Measurements from ENCODE around the gene SRSF11.
"Not testable (repeated sequence)": the region's sequence is repeated elsewhere in the genome, so short reads cannot be mapped to it uniquely, and the experiment has no call there.

The SRSF11 gene, protein sequence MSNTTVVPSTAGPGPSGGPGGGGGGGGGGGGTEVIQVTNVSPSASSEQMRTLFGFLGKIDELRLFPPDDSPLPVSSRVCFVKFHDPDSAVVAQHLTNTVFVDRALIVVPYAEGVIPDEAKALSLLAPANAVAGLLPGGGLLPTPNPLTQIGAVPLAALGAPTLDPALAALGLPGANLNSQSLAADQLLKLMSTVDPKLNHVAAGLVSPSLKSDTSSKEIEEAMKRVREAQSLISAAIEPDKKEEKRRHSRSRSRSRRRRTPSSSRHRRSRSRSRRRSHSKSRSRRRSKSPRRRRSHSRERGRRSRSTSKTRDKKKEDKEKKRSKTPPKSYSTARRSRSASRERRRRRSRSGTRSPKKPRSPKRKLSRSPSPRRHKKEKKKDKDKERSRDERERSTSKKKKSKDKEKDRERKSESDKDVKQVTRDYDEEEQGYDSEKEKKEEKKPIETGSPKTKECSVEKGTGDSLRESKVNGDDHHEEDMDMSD

DNA sequence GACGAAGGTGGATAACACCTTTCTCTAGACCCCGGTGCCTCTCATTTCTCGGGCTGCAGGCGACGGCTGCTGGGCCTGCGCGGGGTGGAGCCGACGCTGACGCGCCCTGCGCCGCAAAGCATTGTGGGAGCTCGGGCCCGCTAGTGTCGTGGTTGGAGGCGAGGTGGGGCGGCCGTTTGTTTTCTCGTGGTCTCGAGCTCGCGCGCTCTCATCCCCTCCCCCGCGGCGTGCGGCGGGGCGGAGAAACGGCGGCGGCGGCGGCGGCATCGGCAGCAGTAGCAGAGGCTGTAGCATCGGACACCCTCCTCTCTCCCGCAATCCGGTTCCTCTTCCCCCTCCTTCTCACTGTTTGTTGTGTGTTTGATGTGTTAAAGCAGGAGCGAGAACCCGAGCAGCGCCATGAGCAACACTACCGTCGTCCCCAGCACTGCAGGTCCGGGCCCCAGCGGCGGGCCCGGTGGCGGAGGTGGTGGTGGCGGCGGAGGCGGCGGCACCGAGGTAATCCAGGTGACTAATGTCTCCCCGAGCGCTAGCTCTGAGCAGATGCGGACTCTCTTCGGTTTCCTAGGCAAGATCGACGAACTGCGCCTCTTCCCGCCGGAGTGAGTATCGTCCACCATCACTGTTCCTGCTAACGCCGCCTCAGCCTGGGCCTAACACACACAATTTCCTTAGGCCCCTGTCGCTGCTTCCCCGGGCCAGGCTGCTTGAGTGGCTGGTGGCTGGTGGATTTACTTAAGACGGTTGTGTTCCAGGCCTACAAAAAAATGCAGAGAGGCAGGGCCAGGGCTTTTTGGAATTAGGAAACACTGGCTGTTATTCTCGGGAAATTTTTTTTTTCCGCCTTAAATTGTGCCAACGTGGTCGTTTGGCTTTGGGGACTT is at the start of gene SRSF11:
Gene SRSF11, plus strand, starts transcription at position 143 of the 884 bp plus-strand sequence. Its CDS starts 257 bp downstream, at position 400.
- peak; percentile 98 for ATAC-seq
- TF ChIP-seq, protein P1, sequence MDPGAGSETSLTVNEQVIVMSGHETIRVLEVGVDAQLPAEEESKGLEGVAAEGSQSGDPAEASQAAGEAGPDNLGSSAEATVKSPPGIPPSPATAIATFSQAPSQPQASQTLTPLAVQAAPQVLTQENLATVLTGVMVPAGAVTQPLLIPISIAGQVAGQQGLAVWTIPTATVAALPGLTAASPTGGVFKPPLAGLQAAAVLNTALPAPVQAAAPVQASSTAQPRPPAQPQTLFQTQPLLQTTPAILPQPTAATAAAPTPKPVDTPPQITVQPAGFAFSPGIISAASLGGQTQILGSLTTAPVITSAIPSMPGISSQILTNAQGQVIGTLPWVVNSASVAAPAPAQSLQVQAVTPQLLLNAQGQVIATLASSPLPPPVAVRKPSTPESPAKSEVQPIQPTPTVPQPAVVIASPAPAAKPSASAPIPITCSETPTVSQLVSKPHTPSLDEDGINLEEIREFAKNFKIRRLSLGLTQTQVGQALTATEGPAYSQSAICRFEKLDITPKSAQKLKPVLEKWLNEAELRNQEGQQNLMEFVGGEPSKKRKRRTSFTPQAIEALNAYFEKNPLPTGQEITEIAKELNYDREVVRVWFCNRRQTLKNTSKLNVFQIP (CRISPR knock-in tag; IDR thresholded peaks at IDR 0.05; ENCODE audit: borderline replicate concordance, low read depth), result no peak
- TF ChIP-seq TOX (CRISPR knock-in tag; IDR thresholded peaks at IDR 0.05; ENCODE audit: borderline replicate concordance) (no peak), GLIS3 (CRISPR knock-in tag; IDR thresholded peaks at IDR 0.05) (no peak), OSR1 (CRISPR knock-in tag; IDR thresholded peaks at IDR 0.05) (no peak), RARB (CRISPR knock-in tag; IDR thresholded peaks at IDR 0.05) (no peak), ZFP30 (CRISPR knock-in tag; IDR thresholded peaks at IDR 0.05) (no peak), ISL1 (CRISPR knock-in tag; IDR thresholded peaks at IDR 0.05) (no peak), CSDC2 (CRISPR knock-in tag; IDR thresholded peaks at IDR 0.05) (no peak), TCF4 (CRISPR knock-in tag; IDR thresholded peaks at IDR 0.05; ENCODE audit: borderline replicate concordance) (no peak), ZFP3 (CRISPR knock-in tag; IDR thresholded peaks at IDR 0.05) (no peak), PPARA (CRISPR knock-in tag; IDR thresholded peaks at IDR 0.05; ENCODE audit: borderline replicate concordance) (no peak), ARNTL (CRISPR knock-in tag; IDR thresholded peaks at IDR 0.05; ENCODE audit: borderline replicate concordance, low read depth) (no peak)
- TF ChIP-seq, protein P2, sequence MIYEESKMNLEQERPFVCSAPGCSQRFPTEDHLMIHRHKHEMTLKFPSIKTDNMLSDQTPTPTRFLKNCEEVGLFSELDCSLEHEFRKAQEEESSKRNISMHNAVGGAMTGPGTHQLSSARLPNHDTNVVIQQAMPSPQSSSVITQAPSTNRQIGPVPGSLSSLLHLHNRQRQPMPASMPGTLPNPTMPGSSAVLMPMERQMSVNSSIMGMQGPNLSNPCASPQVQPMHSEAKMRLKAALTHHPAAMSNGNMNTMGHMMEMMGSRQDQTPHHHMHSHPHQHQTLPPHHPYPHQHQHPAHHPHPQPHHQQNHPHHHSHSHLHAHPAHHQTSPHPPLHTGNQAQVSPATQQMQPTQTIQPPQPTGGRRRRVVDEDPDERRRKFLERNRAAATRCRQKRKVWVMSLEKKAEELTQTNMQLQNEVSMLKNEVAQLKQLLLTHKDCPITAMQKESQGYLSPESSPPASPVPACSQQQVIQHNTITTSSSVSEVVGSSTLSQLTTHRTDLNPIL (CRISPR knock-in tag; IDR thresholded peaks at IDR 0.05; ENCODE audit: low read depth), result no peak
- TF ChIP-seq, protein P3, sequence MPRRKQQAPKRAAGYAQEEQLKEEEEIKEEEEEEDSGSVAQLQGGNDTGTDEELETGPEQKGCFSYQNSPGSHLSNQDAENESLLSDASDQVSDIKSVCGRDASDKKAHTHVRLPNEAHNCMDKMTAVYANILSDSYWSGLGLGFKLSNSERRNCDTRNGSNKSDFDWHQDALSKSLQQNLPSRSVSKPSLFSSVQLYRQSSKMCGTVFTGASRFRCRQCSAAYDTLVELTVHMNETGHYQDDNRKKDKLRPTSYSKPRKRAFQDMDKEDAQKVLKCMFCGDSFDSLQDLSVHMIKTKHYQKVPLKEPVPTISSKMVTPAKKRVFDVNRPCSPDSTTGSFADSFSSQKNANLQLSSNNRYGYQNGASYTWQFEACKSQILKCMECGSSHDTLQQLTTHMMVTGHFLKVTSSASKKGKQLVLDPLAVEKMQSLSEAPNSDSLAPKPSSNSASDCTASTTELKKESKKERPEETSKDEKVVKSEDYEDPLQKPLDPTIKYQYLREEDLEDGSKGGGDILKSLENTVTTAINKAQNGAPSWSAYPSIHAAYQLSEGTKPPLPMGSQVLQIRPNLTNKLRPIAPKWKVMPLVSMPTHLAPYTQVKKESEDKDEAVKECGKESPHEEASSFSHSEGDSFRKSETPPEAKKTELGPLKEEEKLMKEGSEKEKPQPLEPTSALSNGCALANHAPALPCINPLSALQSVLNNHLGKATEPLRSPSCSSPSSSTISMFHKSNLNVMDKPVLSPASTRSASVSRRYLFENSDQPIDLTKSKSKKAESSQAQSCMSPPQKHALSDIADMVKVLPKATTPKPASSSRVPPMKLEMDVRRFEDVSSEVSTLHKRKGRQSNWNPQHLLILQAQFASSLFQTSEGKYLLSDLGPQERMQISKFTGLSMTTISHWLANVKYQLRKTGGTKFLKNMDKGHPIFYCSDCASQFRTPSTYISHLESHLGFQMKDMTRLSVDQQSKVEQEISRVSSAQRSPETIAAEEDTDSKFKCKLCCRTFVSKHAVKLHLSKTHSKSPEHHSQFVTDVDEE (CRISPR knock-in tag; IDR thresholded peaks at IDR 0.05), result no peak
- TF ChIP-seq, protein P4, sequence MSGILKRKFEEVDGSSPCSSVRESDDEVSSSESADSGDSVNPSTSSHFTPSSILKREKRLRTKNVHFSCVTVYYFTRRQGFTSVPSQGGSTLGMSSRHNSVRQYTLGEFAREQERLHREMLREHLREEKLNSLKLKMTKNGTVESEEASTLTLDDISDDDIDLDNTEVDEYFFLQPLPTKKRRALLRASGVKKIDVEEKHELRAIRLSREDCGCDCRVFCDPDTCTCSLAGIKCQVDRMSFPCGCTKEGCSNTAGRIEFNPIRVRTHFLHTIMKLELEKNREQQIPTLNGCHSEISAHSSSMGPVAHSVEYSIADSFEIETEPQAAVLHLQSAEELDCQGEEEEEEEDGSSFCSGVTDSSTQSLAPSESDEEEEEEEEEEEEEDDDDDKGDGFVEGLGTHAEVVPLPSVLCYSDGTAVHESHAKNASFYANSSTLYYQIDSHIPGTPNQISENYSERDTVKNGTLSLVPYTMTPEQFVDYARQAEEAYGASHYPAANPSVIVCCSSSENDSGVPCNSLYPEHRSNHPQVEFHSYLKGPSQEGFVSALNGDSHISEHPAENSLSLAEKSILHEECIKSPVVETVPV (CRISPR knock-in tag; IDR thresholded peaks at IDR 0.05), result no peak
- TF ChIP-seq, protein P5, sequence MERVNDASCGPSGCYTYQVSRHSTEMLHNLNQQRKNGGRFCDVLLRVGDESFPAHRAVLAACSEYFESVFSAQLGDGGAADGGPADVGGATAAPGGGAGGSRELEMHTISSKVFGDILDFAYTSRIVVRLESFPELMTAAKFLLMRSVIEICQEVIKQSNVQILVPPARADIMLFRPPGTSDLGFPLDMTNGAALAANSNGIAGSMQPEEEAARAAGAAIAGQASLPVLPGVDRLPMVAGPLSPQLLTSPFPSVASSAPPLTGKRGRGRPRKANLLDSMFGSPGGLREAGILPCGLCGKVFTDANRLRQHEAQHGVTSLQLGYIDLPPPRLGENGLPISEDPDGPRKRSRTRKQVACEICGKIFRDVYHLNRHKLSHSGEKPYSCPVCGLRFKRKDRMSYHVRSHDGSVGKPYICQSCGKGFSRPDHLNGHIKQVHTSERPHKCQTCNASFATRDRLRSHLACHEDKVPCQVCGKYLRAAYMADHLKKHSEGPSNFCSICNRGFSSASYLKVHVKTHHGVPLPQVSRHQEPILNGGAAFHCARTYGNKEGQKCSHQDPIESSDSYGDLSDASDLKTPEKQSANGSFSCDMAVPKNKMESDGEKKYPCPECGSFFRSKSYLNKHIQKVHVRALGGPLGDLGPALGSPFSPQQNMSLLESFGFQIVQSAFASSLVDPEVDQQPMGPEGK (CRISPR knock-in tag; IDR thresholded peaks at IDR 0.05; ENCODE audit: borderline replicate concordance), result no peak

DNA sequence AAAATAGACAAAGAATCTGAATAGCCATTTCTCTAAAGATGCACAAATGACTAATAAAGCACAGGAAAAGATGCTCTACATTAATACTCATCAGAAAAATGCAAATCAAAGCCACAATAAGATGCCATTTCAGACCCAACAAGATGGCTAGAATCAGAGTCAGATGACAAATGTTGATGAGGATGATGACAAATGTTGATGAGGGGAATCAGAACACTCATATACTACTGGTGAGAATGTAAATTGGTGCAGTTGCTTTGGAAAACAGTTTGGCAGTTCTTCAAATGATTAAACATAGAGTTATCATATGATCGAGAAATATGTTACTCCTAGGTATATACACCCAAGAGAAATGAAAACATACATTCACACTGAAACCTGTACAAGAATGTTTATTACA is 49.7 kb upstream of the SRSF11 start:
- ATAC-seq, result no peak
- TF ChIP-seq ZNF70 (CRISPR knock-in tag; IDR thresholded peaks at IDR 0.05) (no peak), PPARA (CRISPR knock-in tag; IDR thresholded peaks at IDR 0.05; ENCODE audit: borderline replicate concordance) (no peak), ZFP3 (CRISPR knock-in tag; IDR thresholded peaks at IDR 0.05) (no peak), OSR1 (CRISPR knock-in tag; IDR thresholded peaks at IDR 0.05) (no peak), ZFP30 (CRISPR knock-in tag; IDR thresholded peaks at IDR 0.05) (no peak)
- TF ChIP-seq, protein P4 (CRISPR knock-in tag; IDR thresholded peaks at IDR 0.05), result no peak

DNA sequence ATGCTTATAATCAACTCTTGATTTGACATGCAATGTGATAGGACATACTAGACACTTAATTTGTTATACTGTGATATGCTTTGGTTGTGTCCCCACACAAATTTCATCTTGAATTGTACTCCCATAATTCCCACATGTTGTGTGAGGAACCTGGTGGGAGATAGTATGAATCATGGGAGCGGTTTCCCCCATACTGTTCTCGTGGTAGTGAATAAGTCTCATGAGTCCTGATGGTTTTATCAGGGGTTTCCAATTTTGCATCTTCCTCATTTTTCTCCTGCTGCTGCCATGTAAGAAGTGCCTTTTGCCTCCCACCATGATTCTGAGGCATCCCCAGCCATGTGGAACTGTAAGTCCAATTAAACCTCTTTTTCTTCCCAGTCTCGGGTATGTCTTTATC is 36.0 kb upstream of the SRSF11 start:
- not testable (repeated sequence) for ATAC-seq
